ENCODE data around the gene MSI2. TPM values are rescaled to one million over a fixed set of nuclear protein-coding genes. Genes with fewer than 3 reads are reported as not detected.

MSI2 gene
- total and polyA plus RNA-seq, 2 experiments from 2014 or later, result 4.3 to 17.9 TPM

GRCh38 chr17:57572600-57572999 is 316.3 kb downstream of the MSI2 start:
- Histone ChIP-seq H3K4me2 (ENCODE audit: unreplicated experiment) (no peak overlapping the region), H3K79me2 (ENCODE audit: insufficient read depth) (no peaks in the 10 kb centered on the region), H3K27ac (no peak overlapping the region), H2AFZ (no peak overlapping the region), H3K27me3 (replicated peaks; ENCODE audit: insufficient read depth) (no peaks in the 10 kb centered on the region), H3K9ac (no peak overlapping the region), H3K36me3 (ENCODE audit: low read depth) (no peaks in the 10 kb centered on the region), H3K9me2 (ENCODE audit: insufficient read depth) (no peaks in the 10 kb centered on the region), H3K4me1 (ENCODE audit: insufficient read depth) (peaks cover 5% of the 10 kb centered on the region), H3K9me3 (ENCODE audit: low read depth) (no peaks in the 10 kb centered on the region), H3K4me3 (no peak overlapping the region), H4K20me1 (ENCODE audit: insufficient read depth) (no peaks in the 10 kb centered on the region), H3F3A (ENCODE audit: insufficient read depth) (peaks cover 5% of the 10 kb centered on the region; the same call in 1 of the 2 replicates)
- in situ Hi-C loops (cut with MboI), result no loop called here
- 93% methylated on average over 13 of the region's 13 CpGs for WGBS, 2 experiments (ENCODE audit: low coverage in 1 of 2, low lambda C conversion rate in 2 of 2, missing lambda C conversion rate in 2 of 2)
- no peak for TF ChIP-seq EZH2phosphoT487 (IDR thresholded peaks at IDR 0.05; ENCODE audit: insufficient read depth, low read depth)
- TF ChIP-seq EZH2 (IDR thresholded peaks at IDR 0.05; ENCODE audit: insufficient read depth, poor library complexity, severe bottlenecking), result no peak
- no peak for DNase-seq

- Histone ChIP-seq H3K4me3 (no peak overlapping the region), H3K4me1 (ENCODE audit: insufficient read depth) (peaks cover 16% of the 10 kb centered on the region), H3K36me3 (ENCODE audit: low read depth) (no peaks in the 10 kb centered on the region), H3K27ac (no peak overlapping the region), H3K9me3 (ENCODE audit: low read depth) (no peaks in the 10 kb centered on the region), H3K9me2 (ENCODE audit: insufficient read depth) (no peaks in the 10 kb centered on the region), H3K4me2 (ENCODE audit: unreplicated experiment) (no peak overlapping the region), H3K79me2 (ENCODE audit: insufficient read depth) (no peaks in the 10 kb centered on the region), H3K9ac (no peak overlapping the region), H2AFZ (no peak overlapping the region), H3F3A (ENCODE audit: insufficient read depth) (peaks cover 7% of the 10 kb centered on the region; the same call in 1 of the 2 replicates), H4K20me1 (ENCODE audit: insufficient read depth) (no peaks in the 10 kb centered on the region), H3K27me3 (replicated peaks; ENCODE audit: insufficient read depth) (no peaks in the 10 kb centered on the region)
- 61 to 68% methylated on average over 4 of the region's 4 CpGs for WGBS, 2 experiments (ENCODE audit: low coverage in 1 of 2, low lambda C conversion rate in 2 of 2, missing lambda C conversion rate in 2 of 2)
- in situ Hi-C loops (cut with MboI), result no loop called here
- DNase-seq, result peak; percentile 73
- TF ChIP-seq EZH2phosphoT487 (IDR thresholded peaks at IDR 0.05; ENCODE audit: insufficient read depth, low read depth) (no peak), EZH2 (IDR thresholded peaks at IDR 0.05; ENCODE audit: insufficient read depth, poor library complexity, severe bottlenecking) (no peak)
Observed at GRCh38 chr17:57574040-57574513, 317.8 kb downstream of the MSI2 start.

- H3K4me2 ChIP-seq (ENCODE audit: unreplicated experiment), result no peak overlapping the region
- H3F3A ChIP-seq (ENCODE audit: insufficient read depth), result peaks cover 7% of the 10 kb centered on the region; the same call in 1 of the 2 replicates
- H2AFZ ChIP-seq, result no peak overlapping the region
- no peak overlapping the region for H3K27ac ChIP-seq
- peaks cover 16% of the 10 kb centered on the region for H3K4me1 ChIP-seq (ENCODE audit: insufficient read depth)
- H3K9ac ChIP-seq, result no peak overlapping the region
- no peaks in the 10 kb centered on the region for H3K36me3 ChIP-seq (ENCODE audit: low read depth)
- H3K79me2 ChIP-seq (ENCODE audit: insufficient read depth), result no peaks in the 10 kb centered on the region
- H3K4me3 ChIP-seq, result no peak overlapping the region
- no peaks in the 10 kb centered on the region for H3K9me2 ChIP-seq (ENCODE audit: insufficient read depth)
- in situ Hi-C loops (cut with MboI), result no loop called here
- H3K9me3 ChIP-seq (ENCODE audit: low read depth), result no peaks in the 10 kb centered on the region
- no peaks in the 10 kb centered on the region for H3K27me3 ChIP-seq (replicated peaks; ENCODE audit: insufficient read depth)
- DNase-seq, result no peak
- no peaks in the 10 kb centered on the region for H4K20me1 ChIP-seq (ENCODE audit: insufficient read depth)
- 94 to 95% methylated on average over 8 of the region's 8 CpGs for WGBS, 2 experiments (ENCODE audit: low coverage in 1 of 2, low lambda C conversion rate in 2 of 2, missing lambda C conversion rate in 2 of 2)
- TF ChIP-seq EZH2phosphoT487 (IDR thresholded peaks at IDR 0.05; ENCODE audit: insufficient read depth, low read depth) (no peak), EZH2 (IDR thresholded peaks at IDR 0.05; ENCODE audit: insufficient read depth, poor library complexity, severe bottlenecking) (no peak)
Observed at GRCh38 chr17:57576744-57577143, 320.4 kb downstream of the MSI2 start.

- Histone ChIP-seq H3F3A (ENCODE audit: insufficient read depth) (peaks cover 7% of the 10 kb centered on the region; the same call in 1 of the 2 replicates), H3K9me2 (ENCODE audit: insufficient read depth) (no peaks in the 10 kb centered on the region), H3K4me1 (ENCODE audit: insufficient read depth) (peaks cover 16% of the 10 kb centered on the region), H3K9ac (peak overlapping the region; percentile 62), H3K36me3 (ENCODE audit: low read depth) (no peaks in the 10 kb centered on the region), H3K9me3 (ENCODE audit: low read depth) (no peaks in the 10 kb centered on the region), H3K27me3 (replicated peaks; ENCODE audit: insufficient read depth) (no peaks in the 10 kb centered on the region), H3K4me3 (peak overlapping the region; percentile 76), H3K79me2 (ENCODE audit: insufficient read depth) (no peaks in the 10 kb centered on the region), H3K27ac (peak overlapping the region; percentile 37), H3K4me2 (ENCODE audit: unreplicated experiment) (peak overlapping the region; percentile 86), H2AFZ (peak overlapping the region; percentile 82), H4K20me1 (ENCODE audit: insufficient read depth) (no peaks in the 10 kb centered on the region)
- TF ChIP-seq EZH2 (IDR thresholded peaks at IDR 0.05; ENCODE audit: insufficient read depth, poor library complexity, severe bottlenecking), result no peak
- TF ChIP-seq EZH2phosphoT487 (IDR thresholded peaks at IDR 0.05; ENCODE audit: insufficient read depth, low read depth), result no peak
- in situ Hi-C loops (cut with MboI), result no loop called here
- peak; percentile 79 for DNase-seq
- WGBS, 2 experiments (ENCODE audit: low coverage in 1 of 2, low lambda C conversion rate in 2 of 2, missing lambda C conversion rate in 2 of 2), result 11 to 12% methylated on average over 17 of the region's 17 CpGs
Observed at GRCh38 chr17:57577751-57578607, 321.7 kb downstream of the MSI2 start.

All from GM23248 (cell line).